ENCODE results near the gene MYL6B. TPM values are rescaled to one million over a fixed set of nuclear protein-coding genes. Genes with fewer than 3 reads are reported as not detected.

MYL6B gene
- total RNA-seq, 2 donors from 2014 or later: 18.6 to 19.1 TPM

GRCh38 chr12:56172839-56173238, 20.5 kb downstream of the MYL6B start:
- H3K36me3 ChIP-seq: peaks cover 26% of the 10 kb centered on the region
- H3K27me3 ChIP-seq: no peaks in the 10 kb centered on the region
- H3K9me3 ChIP-seq: no peaks in the 10 kb centered on the region
- no peak overlapping the region for H3K9ac ChIP-seq (ENCODE audit: low read depth in 2 of 2, low read length in 2 of 2)
- intact Hi-C loops (cut with DNase I): no loop called here
- H3K27ac ChIP-seq: no peak overlapping the region
- no peak for DNase-seq
- no peak for TF ChIP-seq CTCF (IDR thresholded peaks at IDR 0.05)
- no peak overlapping the region for H3K4me3 ChIP-seq
- H3K4me1 ChIP-seq: no peaks in the 10 kb centered on the region

DNA sequence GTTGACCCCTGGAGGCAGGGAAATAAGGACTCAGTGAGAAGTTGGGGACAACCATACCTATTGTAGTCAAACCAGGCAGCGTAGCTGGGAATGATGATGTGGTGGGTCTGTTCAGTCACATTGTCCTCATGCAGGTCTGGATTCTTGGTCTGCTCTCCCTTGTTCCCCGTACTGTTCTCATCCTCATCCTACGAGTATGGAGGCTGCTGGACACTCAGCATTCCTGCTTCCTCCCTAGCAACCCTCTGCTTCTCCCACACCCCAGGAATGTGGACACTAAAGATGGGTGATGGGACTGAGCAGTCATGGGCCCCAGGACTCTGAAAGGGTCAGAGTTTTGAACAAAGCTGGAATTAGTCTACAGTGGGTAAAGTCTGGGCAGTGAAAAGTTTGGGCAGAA, 26.0 kb downstream of the MYL6B start:
- DNase-seq: no peak
- Histone ChIP-seq H3K27me3 (no peaks in the 10 kb centered on the region), H3K4me1 (no peaks in the 10 kb centered on the region), H3K36me3 (peaks cover 30% of the 10 kb centered on the region), H3K27ac (no peak overlapping the region), H3K9me3 (no peaks in the 10 kb centered on the region), H3K4me3 (no peak overlapping the region), H3K9ac (ENCODE audit: low read depth in 2 of 2, low read length in 2 of 2) (no peak overlapping the region)
- no peak for TF ChIP-seq CTCF (IDR thresholded peaks at IDR 0.05)
- intact Hi-C loops (cut with DNase I): no loop called here

DNA sequence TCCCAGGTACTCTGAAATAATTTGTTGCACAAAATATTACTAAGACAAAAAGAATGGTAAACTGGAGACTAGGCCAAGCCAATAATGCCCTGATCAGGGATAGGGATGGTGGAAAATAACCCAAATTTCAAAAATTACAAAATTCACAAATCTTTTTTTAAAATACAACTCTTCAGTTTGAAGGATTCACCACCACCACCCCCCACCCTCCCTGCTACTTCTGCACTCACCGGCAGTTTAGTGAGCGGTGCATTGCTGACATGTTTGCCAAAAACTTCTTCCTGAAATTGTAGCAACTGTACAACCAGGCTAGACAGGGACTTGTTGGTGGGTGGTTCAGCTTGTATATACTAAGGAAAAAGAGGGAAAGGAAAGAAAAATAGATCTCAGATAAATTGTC, 34.6 kb downstream of the MYL6B start:
- Histone ChIP-seq H3K27me3 (no peaks in the 10 kb centered on the region), H3K9me3 (no peaks in the 10 kb centered on the region), H3K9ac (ENCODE audit: low read depth in 2 of 2, low read length in 2 of 2) (no peak overlapping the region), H3K4me1 (peaks cover 13% of the 10 kb centered on the region), H3K27ac (no peak overlapping the region), H3K4me3 (no peak overlapping the region), H3K36me3 (peaks cover 8% of the 10 kb centered on the region)
- DNase-seq: no peak
- intact Hi-C loops (cut with DNase I): no loop called here
- no peak for TF ChIP-seq CTCF (IDR thresholded peaks at IDR 0.05)

DNA sequence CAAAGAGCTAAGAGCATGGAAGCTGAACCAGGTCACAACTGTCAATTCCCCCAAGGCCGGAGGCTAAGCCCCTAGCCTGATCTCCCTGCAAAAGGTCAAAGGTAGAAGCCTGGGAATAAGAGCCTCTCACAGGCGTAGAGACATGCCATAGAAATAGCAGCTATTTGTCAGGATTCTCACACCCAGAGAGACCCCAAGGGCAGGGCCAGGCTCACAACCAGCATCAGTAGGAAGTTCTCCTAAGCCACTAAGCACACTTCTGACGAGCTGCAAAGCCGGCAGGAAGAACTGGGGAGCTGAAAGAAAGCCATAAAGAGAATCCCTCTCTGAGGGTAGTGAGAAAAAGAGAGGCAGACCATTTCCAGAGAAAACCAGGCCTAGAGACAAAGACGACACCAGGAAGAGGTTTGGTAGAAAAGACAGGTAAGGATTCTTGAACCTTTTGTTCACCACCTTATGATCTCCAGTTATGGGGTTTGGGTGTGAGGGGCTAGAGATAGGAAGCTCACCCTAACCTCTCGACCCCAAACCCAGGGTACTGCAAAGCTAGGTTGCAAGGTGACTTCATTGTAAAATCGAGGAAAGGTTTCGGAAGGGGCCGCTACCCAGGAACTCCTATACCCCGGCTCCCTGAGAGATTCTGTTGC, 35.9 kb downstream of the MYL6B start:
- no peaks in the 10 kb centered on the region for H3K27me3 ChIP-seq
- H3K36me3 ChIP-seq: no peaks in the 10 kb centered on the region
- H3K9me3 ChIP-seq: no peaks in the 10 kb centered on the region
- peak overlapping the region; percentile 81 for H3K27ac ChIP-seq
- DNase-seq: peak; percentile 38
- peak overlapping the region; percentile 88 to 94 for H3K9ac ChIP-seq (ENCODE audit: low read depth in 2 of 2, low read length in 2 of 2)
- H3K4me3 ChIP-seq: peak overlapping the region; percentile 78
- TF ChIP-seq CTCF (IDR thresholded peaks at IDR 0.05): no peak
- intact Hi-C loops (cut with DNase I): loop anchor here (2.0 kb wide), 1 partner anchor 63 kb away; no protein-coding TSS in a partner anchor
- peaks cover 13% of the 10 kb centered on the region for H3K4me1 ChIP-seq

DNA sequence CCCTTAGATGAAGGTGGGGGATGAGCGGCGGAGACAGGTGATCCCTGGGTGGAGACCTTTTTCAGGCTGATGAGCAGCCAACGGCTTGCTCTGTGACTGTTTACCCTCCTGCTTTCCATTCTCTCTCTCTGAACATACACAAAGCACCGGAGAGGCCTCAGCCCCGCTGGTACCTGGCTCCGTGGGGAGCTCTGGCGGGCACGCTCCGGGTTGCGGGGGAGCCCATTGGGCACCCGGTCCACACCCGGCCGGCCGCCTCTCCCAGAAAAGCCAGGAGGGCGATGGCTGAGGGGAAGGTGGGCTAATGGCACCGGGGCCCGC, 36.4 kb downstream of the MYL6B start:
- intact Hi-C loops (cut with DNase I): loop anchor here (2.0 kb wide), 1 partner anchor 64 kb away; no protein-coding TSS in a partner anchor
- peaks cover 13% of the 10 kb centered on the region for H3K4me1 ChIP-seq
- no peak for DNase-seq

More for the DNA sequence above, 36.4 kb downstream of the MYL6B start:
- H3K27me3 ChIP-seq: no peaks in the 10 kb centered on the region
- peak overlapping the region; percentile 88 to 94 for H3K9ac ChIP-seq (ENCODE audit: low read depth in 2 of 2, low read length in 2 of 2)
- peak overlapping the region; percentile 78 for H3K4me3 ChIP-seq
- TF ChIP-seq CTCF (IDR thresholded peaks at IDR 0.05): no peak
- H3K9me3 ChIP-seq: no peaks in the 10 kb centered on the region
- H3K27ac ChIP-seq: peak overlapping the region; percentile 81
- no peaks in the 10 kb centered on the region for H3K36me3 ChIP-seq
